HCT116 (cell line): ENCODE measurements around the gene APC2. TPM values are rescaled to one million over a fixed set of nuclear protein-coding genes. Genes with fewer than 3 reads are reported as not detected.

Experiments used
- ATAC-seq: fragments of 200-7000 bp; cut with Tn5 transposase; 2 replicates; pipeline ENCODE4 v1.9.1; 2020; ENCODE audit warnings: mild to moderate bottlenecking, moderate library complexity
- BruUV-seq: library from RNA; stranded (reverse); fragments of 400-500 nt; replicated peaks from 2 replicates; lab custom pipeline; 2021; lab: Mats Ljungman, UMichigan
- CTCF ChIA-PET: fragments of 300-600 bp; sonication (Branson Sonifier 250); formaldehyde crosslinking; loops from one replicate; lab custom pipeline; 2021; ENCODE audit warnings: antibody characterized with exemption; lab: Charles Lee
- POLR2A ChIA-PET: fragments of 300-600, 350-600 bp; sonication (Branson Sonifier 250); formaldehyde crosslinking; loops from one replicate; lab custom pipeline; 2021; ENCODE audit warnings: antibody characterized with exemption; lab: Charles Lee
- RAD21 ChIA-PET, 2 experiments: fragments of 300-600 bp; sonication (Branson Sonifier 250); formaldehyde crosslinking; loops; one replicate each; lab custom pipeline; 2023; ENCODE audit warnings: low total read pairs in 2 of 2; ENCODE audit not compliant: uncharacterized antibody in 2 of 2, unreplicated experiment in 2 of 2, low non-redundant PET in 1 of 2; lab: Charles Lee
- DNase-seq: peaks from one replicate; pipeline ENCODE4 v3.0.0-alpha.2; 2010; ENCODE audit warnings: low read depth, low spot score
- H2AFZ ChIP-seq: fragments of 200-600 bp; shearing (Covaris generic), sonication (generic); 2 replicates; pipeline ENCODE4 v1.6.1; 2017; ENCODE audit warnings: low read depth, mixed run types, mixed read lengths, antibody characterized with exemption, low read length; ENCODE audit not compliant: poor library complexity, severe bottlenecking
- H3K27ac ChIP-seq: 2 replicates; pipeline ENCODE4 v1.5.1; 2012; ENCODE audit warnings: low read depth, low read length
- H3K27me3 ChIP-seq: fragments of 200-600 bp; sonication (generic); 2 replicates; pipeline ENCODE4 v1.6.1; 2016; ENCODE audit warnings: mixed run types, low read length, mixed read lengths; ENCODE audit not compliant: insufficient read depth
- H3K36me3 ChIP-seq, 2 experiments: fragments of 200-500 bp in 1 of 2; fragments of 200-600 bp in 1 of 2; sonication (Bioruptor generic) in 1 of 2; sonication (generic) in 1 of 2; 2 replicates each; pipeline versions ENCODE4 v1.5.1 to v1.6.1; 2014 to 2016; ENCODE audit warnings: low read length in 2 of 2, inconsistent platforms in 1 of 2, mixed read lengths in 1 of 2, mixed run types in 1 of 2; ENCODE audit not compliant: insufficient read depth in 2 of 2, control insufficient read depth in 1 of 2
- H3K4me1 ChIP-seq, 2 experiments: fragments of 200-600 bp in 1 of 2; sonication (generic) in 1 of 2; 2 replicates each; pipeline versions ENCODE4 v1.5.1 to v1.6.1; 2012 to 2017; ENCODE audit warnings: low read length in 2 of 2, inconsistent platforms in 1 of 2, mild to moderate bottlenecking in 1 of 2, mixed read lengths in 1 of 2, mixed run types in 1 of 2, moderate library complexity in 1 of 2; ENCODE audit not compliant: insufficient read depth in 2 of 2, control insufficient read depth in 1 of 2
- H3K4me2 ChIP-seq: fragments of 200-600 bp; sonication (generic); 2 replicates; pipeline ENCODE4 v1.6.1; 2017; ENCODE audit warnings: mixed run types, low read length, mixed read lengths
- H3K4me3 ChIP-seq, 2 experiments: fragments of 200-600 bp in 1 of 2; sonication (generic) in 1 of 2; replicated peaks in 1 of 2; 2 replicates each; pipeline ENCODE4 v1.5.1; 2011 to 2016; ENCODE audit warnings: low read length in 2 of 2, control low read depth in 1 of 2, low read depth in 1 of 2, mild to moderate bottlenecking in 1 of 2, mixed read lengths in 1 of 2, mixed run types in 1 of 2
- H3K79me2 ChIP-seq: fragments of 200-600 bp; sonication (generic); 2 replicates; pipeline ENCODE4 v1.6.1; 2017; ENCODE audit warnings: mild to moderate bottlenecking, mixed run types, low read length, moderate library complexity, mixed read lengths; ENCODE audit not compliant: insufficient read depth
- H3K9ac ChIP-seq: fragments of 200-600 bp; sonication (generic); 2 replicates; pipeline ENCODE4 v1.6.1; 2016; ENCODE audit warnings: low read length, mixed read lengths
- H3K9me2 ChIP-seq: fragments of 200-600 bp; sonication (generic), shearing (Covaris generic); 2 replicates; pipeline ENCODE4 v1.6.1; 2017; ENCODE audit warnings: mixed run types, mild to moderate bottlenecking, moderate library complexity; ENCODE audit not compliant: insufficient read depth
- H3K9me3 ChIP-seq, 2 experiments: fragments of 200-500 bp in 1 of 2; fragments of 200-600 bp in 1 of 2; sonication (Bioruptor generic) in 1 of 2; sonication (generic) in 1 of 2; 2 replicates each; pipeline ENCODE4 v1.6.1; 2014 to 2017; ENCODE audit warnings: low read length in 2 of 2, mixed read lengths in 2 of 2, inconsistent platforms in 1 of 2, low read depth in 1 of 2, mild to moderate bottlenecking in 1 of 2, mixed run types in 1 of 2, moderate library complexity in 1 of 2; ENCODE audit not compliant: control insufficient read depth in 1 of 2, insufficient read depth in 1 of 2
- H4K20me1 ChIP-seq: fragments of 200-600 bp; sonication (generic), shearing (Covaris generic); 2 replicates; pipeline ENCODE4 v1.6.1; 2017; ENCODE audit warnings: mixed run types, mild to moderate bottlenecking, moderate library complexity; ENCODE audit not compliant: insufficient read depth
- CTCF ChIP-seq, 3 experiments: fragments of 200-600 bp in 1 of 3; sonication (generic) in 1 of 3; IDR thresholded peaks in 2 of 3; conservative IDR thresholded peaks in 1 of 3; 2 replicates each; pipeline ENCODE4 v1.5.1; 2012 to 2017; ENCODE audit warnings: low read depth in 2 of 3, low read length in 2 of 3, antibody characterized with exemption in 1 of 3, borderline replicate concordance in 1 of 3, control low read depth in 1 of 3, mild to moderate bottlenecking in 1 of 3, mixed read lengths in 1 of 3, mixed run types in 1 of 3, moderate library complexity in 1 of 3; ENCODE audit not compliant: insufficient read depth in 1 of 3
- EGR1 ChIP-seq: IDR thresholded peaks from 2 replicates; pipeline ENCODE4 v1.6.1; 2012; ENCODE audit warnings: low read depth
- EZH2 ChIP-seq: fragments of 200-600 bp; sonication (generic); IDR thresholded peaks from 2 replicates; pipeline ENCODE4 v1.6.1; 2017; ENCODE audit warnings: antibody characterized with exemption, mixed run types
- JUND ChIP-seq: IDR thresholded peaks from 2 replicates; pipeline ENCODE4 v1.6.1; 2012
- MAX ChIP-seq: IDR thresholded peaks from 2 replicates; pipeline ENCODE4 v1.6.1; 2012
- POLR2AphosphoS5 ChIP-seq: IDR thresholded peaks from 2 replicates; pipeline ENCODE4 v1.6.1; 2011; ENCODE audit warnings: mild to moderate bottlenecking, low read depth, low read length, moderate library complexity
- RAD21 ChIP-seq: IDR thresholded peaks from 2 replicates; pipeline ENCODE4 v1.6.1; 2012; ENCODE audit warnings: low read depth, mild to moderate bottlenecking
- SP1 ChIP-seq: IDR thresholded peaks from 2 replicates; pipeline ENCODE4 v1.6.1; 2012; ENCODE audit warnings: low read depth
- TCF7L2 ChIP-seq: IDR thresholded peaks from 2 replicates; pipeline ENCODE4 v1.7.0; 2011; ENCODE audit warnings: borderline replicate concordance, inconsistent platforms; ENCODE audit not compliant: insufficient read depth, insufficient read length; ENCODE audit errors: extremely low read depth
- ZFX ChIP-seq: fragments of 450-650 bp; IDR thresholded peaks from 2 replicates; pipeline ENCODE4 v1.6.1; 2017
- ZNF274 ChIP-seq: fragments of 200-500 bp; sonication (Bioruptor generic); IDR thresholded peaks from 2 replicates; pipeline ENCODE4 v1.6.1; 2014; ENCODE audit warnings: mild to moderate bottlenecking, low read depth, low read length, inconsistent platforms
- intact Hi-C: fragments of 100-400 bp; cut with micrococcal nuclease; formaldehyde crosslinking; loops from 2 replicates; pipeline ENCODE4 v1.10.0; 2022
- total RNA-seq: library from RNA; stranded (reverse); gene quantifications from one replicate; pipeline ENCODE4 v1.2.1, GENCODE V29; 2021; ENCODE audit not compliant: unreplicated experiment
- TF ChIP-seq, protein P1 (sequence below): IDR thresholded peaks from 2 replicates; pipeline ENCODE4 v1.6.1; 2012; ENCODE audit warnings: low read depth

The APC2 gene
- total RNA-seq, 1 experiment from 2014 or later: 1.6 TPM

DNA sequence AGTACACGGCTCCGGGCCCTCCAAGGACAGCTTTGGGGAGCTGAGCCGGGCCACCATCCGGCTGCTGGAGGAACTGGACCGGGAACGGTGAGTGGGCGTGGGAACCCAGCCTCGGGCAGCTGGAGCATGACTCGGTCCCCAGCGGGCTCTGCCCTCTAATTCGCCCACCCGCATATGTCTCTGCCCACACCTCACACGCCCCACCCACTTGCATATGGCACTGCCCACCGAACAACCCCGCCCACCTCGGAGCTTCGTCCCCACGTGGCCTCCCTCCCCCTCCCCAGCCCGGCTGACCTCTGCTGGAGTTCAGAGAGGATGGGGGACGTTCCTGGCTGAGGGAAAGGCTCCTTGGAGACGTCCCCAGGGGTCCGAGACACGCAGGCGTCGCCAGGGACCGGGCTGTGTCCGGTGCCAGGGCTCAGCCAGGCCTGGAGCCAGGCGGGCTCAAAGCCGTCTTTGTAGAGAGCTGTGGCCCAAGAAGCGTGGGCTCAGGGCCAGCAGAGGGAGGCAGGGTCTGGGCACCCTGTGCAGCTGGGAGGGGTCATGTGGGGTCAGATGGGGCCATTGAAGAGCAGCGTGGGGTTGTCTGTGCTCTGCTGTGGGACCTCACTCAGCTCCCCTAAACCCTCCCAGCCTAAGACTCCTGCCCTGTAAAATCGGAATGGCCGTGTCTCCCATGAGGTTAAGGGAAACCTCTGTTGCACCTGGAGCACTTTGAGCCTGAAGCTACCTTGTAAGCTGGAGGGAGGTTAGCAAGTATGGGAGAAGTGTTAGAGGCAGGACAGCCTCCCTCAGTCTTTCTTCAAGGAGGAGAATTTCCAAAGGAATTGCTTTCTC, 3.8 kb downstream of the APC2 start:
- Histone ChIP-seq H3K9me3 (no peaks in the 10 kb centered on the region), H3K4me2 (no peak overlapping the region), H3K4me3 (no peak overlapping the region), H3K27me3 (no peaks in the 10 kb centered on the region; the same call in 1 of the 2 replicates)
- no TSS peak for BruUV-seq
- ATAC-seq: no peak
- ChIA-PET POLR2A (interaction anchor here (1.2 to 3.3 kb wide), 2 partner anchors 9 to 185 kb away, joined by 5 to 28 read pairs; partner anchors contain the start of gene CIRBP), CTCF (interaction anchor here (4.0 kb wide), 1 partner anchor 9 kb away, joined by 49 read pairs; no protein-coding TSS in a partner anchor)
- intact Hi-C loops: no loop called here
- TF ChIP-seq EGR1 (peak; percentile 54; the same call in 1 of the 2 replicates), TCF7L2 (no peak)
- TF ChIP-seq, all 23 proteins: peak for 1
- H3K36me3 ChIP-seq: no peaks in the 10 kb centered on the region
- peaks cover 23 to 39% of the 10 kb centered on the region in 2 experiments for H3K4me1 ChIP-seq
- no peak for DNase-seq
- no peaks in the 10 kb centered on the region for H3K9me2 ChIP-seq
- no peaks in the 10 kb centered on the region for H3K79me2 ChIP-seq
- H3K27ac ChIP-seq: no peak overlapping the region
- RAD21 ChIA-PET: no interaction called here
- H3K9ac ChIP-seq: no peak overlapping the region
- H4K20me1 ChIP-seq: no peaks in the 10 kb centered on the region
- H2AFZ ChIP-seq: no peak overlapping the region

DNA sequence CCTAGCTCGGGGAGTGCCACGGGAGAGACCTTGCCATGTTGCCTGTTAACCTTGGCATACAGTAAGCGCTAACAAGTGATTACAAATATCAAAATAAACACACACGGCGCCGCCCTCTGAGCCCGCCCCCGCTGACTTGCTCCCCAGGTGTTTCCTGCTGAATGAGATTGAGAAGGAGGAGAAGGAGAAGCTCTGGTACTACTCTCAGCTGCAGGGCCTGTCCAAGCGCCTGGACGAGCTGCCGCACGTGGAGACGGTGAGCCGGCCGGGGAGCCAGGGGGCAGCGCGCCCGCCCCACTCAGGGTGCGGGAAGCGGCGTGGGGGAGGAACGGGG, 5.0 kb downstream of the APC2 start:
- Histone ChIP-seq H3K9me2 (no peaks in the 10 kb centered on the region), H3K79me2 (no peaks in the 10 kb centered on the region), H3K9ac (peak overlapping the region; percentile 50), H3K36me3 (no peaks in the 10 kb centered on the region), H3K4me2 (peak overlapping the region; percentile 93), H4K20me1 (no peaks in the 10 kb centered on the region), H3K27me3 (no peaks in the 10 kb centered on the region; the same call in 1 of the 2 replicates), H3K4me1 (peaks cover 23 to 47% of the 10 kb centered on the region in 2 experiments), H3K9me3 (no peaks in the 10 kb centered on the region), H2AFZ (no peak overlapping the region), H3K27ac (peak overlapping the region; percentile 65), H3K4me3 (peak overlapping the region; percentile 40 to 62)
- intact Hi-C loops: loop anchor here (1.0 kb wide), 1 partner anchor 36 kb away; the partner anchor contains the start of gene REEP6
- DNase-seq: no peak
- peak; percentile 6 for ATAC-seq
- POLR2A ChIA-PET: interaction anchor here (1.0 to 3.3 kb wide), 9 partner anchors 10 to 211 kb away, joined by 3 to 28 read pairs (median 6); partner anchors contain the start of genes CIRBP and REEP6
- BruUV-seq: no TSS peak
- CTCF ChIA-PET: interaction anchor here (0.9 to 4.0 kb wide), 8 partner anchors 10 to 371 kb away, joined by 3 to 49 read pairs (median 4); partner anchors contain the start of gene CIRBP
- RAD21 ChIA-PET: no interaction called here
- TF ChIP-seq RAD21 (no peak), MAX (peak; percentile 77; the same call in 1 of the 2 replicates), ZFX (peak; percentile 53; the same call in 1 of the 2 replicates), EZH2 (no peak), SP1 (no peak), JUND (no peak), POLR2AphosphoS5 (no peak), CTCF (IDR thresholded peaks at IDR 0.05 in 2 of 3, conservative IDR thresholded peaks at IDR 0.05 in 1 of 3; ENCODE audit: borderline replicate concordance in 1 of 3, insufficient read depth in 1 of 3, low read depth in 2 of 3, low read length in 2 of 3) (no peak), ZNF274 (no peak)
- TF ChIP-seq, protein P1, sequence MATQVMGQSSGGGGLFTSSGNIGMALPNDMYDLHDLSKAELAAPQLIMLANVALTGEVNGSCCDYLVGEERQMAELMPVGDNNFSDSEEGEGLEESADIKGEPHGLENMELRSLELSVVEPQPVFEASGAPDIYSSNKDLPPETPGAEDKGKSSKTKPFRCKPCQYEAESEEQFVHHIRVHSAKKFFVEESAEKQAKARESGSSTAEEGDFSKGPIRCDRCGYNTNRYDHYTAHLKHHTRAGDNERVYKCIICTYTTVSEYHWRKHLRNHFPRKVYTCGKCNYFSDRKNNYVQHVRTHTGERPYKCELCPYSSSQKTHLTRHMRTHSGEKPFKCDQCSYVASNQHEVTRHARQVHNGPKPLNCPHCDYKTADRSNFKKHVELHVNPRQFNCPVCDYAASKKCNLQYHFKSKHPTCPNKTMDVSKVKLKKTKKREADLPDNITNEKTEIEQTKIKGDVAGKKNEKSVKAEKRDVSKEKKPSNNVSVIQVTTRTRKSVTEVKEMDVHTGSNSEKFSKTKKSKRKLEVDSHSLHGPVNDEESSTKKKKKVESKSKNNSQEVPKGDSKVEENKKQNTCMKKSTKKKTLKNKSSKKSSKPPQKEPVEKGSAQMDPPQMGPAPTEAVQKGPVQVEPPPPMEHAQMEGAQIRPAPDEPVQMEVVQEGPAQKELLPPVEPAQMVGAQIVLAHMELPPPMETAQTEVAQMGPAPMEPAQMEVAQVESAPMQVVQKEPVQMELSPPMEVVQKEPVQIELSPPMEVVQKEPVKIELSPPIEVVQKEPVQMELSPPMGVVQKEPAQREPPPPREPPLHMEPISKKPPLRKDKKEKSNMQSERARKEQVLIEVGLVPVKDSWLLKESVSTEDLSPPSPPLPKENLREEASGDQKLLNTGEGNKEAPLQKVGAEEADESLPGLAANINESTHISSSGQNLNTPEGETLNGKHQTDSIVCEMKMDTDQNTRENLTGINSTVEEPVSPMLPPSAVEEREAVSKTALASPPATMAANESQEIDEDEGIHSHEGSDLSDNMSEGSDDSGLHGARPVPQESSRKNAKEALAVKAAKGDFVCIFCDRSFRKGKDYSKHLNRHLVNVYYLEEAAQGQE: no peak
